ENCODE measurements around the gene LDLRAP1.
A peak's percentile ranks its signal among the peaks of the same experiment; 100 is the strongest.

The LDLRAP1 gene

GRCh38 chr1:25543005-25543424 lies 391 bp upstream of the LDLRAP1 start:
- peaks cover 36% of the 10 kb centered on the region for H3K4me1 Mint-ChIP-seq (ENCODE audit: low read depth)
- intact Hi-C loops (cut with micrococcal nuclease), result loop anchor here (10.0 kb wide), 1 partner anchor 72 kb away; the partner anchor contains the start of gene MAN1C1
- H3K27ac Mint-ChIP-seq, result peak overlapping the region; percentile 71
- no peaks in the 10 kb centered on the region for H3K36me3 Mint-ChIP-seq (ENCODE audit: low read depth)
- H3K9me3 Mint-ChIP-seq, result no peaks in the 10 kb centered on the region
- H3K4me3 Mint-ChIP-seq, result peak overlapping the region; percentile 63
- peaks cover 11% of the 10 kb centered on the region for H3K27me3 Mint-ChIP-seq

GRCh38 chr1:25544243-25544764 lies 898 bp downstream of the LDLRAP1 start:
- peak overlapping the region; percentile 63 for H3K4me3 Mint-ChIP-seq
- H3K36me3 Mint-ChIP-seq (ENCODE audit: low read depth), result no peaks in the 10 kb centered on the region
- peak overlapping the region; percentile 71 for H3K27ac Mint-ChIP-seq
- H3K9me3 Mint-ChIP-seq, result no peaks in the 10 kb centered on the region
- peaks cover 11% of the 10 kb centered on the region for H3K27me3 Mint-ChIP-seq
- H3K4me1 Mint-ChIP-seq (ENCODE audit: low read depth), result peaks cover 36% of the 10 kb centered on the region
- intact Hi-C loops (cut with micrococcal nuclease), result loop anchor here (10.0 kb wide), 1 partner anchor 70 kb away; the partner anchor contains the start of gene MAN1C1

- intact Hi-C loops (cut with micrococcal nuclease), result loop anchor here (10.0 kb wide), 1 partner anchor 70 kb away; the partner anchor contains the start of gene MAN1C1
Observed at GRCh38 chr1:25544819-25545218, 1.4 kb downstream of the LDLRAP1 start.

GRCh38 chr1:25545767-25546166 lies 2.4 kb downstream of the LDLRAP1 start:
- peaks cover 11% of the 10 kb centered on the region for H3K27me3 Mint-ChIP-seq
- peaks cover 51% of the 10 kb centered on the region for H3K4me1 Mint-ChIP-seq (ENCODE audit: low read depth)
- no peak overlapping the region for H3K27ac Mint-ChIP-seq
- H3K36me3 Mint-ChIP-seq (ENCODE audit: low read depth), result no peaks in the 10 kb centered on the region
- H3K4me3 Mint-ChIP-seq, result no peak overlapping the region
- no peaks in the 10 kb centered on the region for H3K9me3 Mint-ChIP-seq
- intact Hi-C loops (cut with micrococcal nuclease), result loop anchor here (10.0 kb wide), 1 partner anchor 69 kb away; the partner anchor contains the start of gene MAN1C1

More at GRCh38 chr1:25544819-25545218, 1.4 kb downstream of the LDLRAP1 start:
- peak overlapping the region; percentile 63 for H3K4me3 Mint-ChIP-seq
- no peaks in the 10 kb centered on the region for H3K36me3 Mint-ChIP-seq (ENCODE audit: low read depth)
- H3K27me3 Mint-ChIP-seq, result peaks cover 11% of the 10 kb centered on the region
- peak overlapping the region; percentile 71 for H3K27ac Mint-ChIP-seq
- no peaks in the 10 kb centered on the region for H3K9me3 Mint-ChIP-seq
- H3K4me1 Mint-ChIP-seq (ENCODE audit: low read depth), result peaks cover 41% of the 10 kb centered on the region

GRCh38 chr1:25546193-25546592 lies 2.8 kb downstream of the LDLRAP1 start:
- H3K9me3 Mint-ChIP-seq, result no peaks in the 10 kb centered on the region
- H3K27ac Mint-ChIP-seq, result no peak overlapping the region
- H3K4me3 Mint-ChIP-seq, result no peak overlapping the region
- H3K36me3 Mint-ChIP-seq (ENCODE audit: low read depth), result no peaks in the 10 kb centered on the region
- H3K27me3 Mint-ChIP-seq, result peaks cover 11% of the 10 kb centered on the region
- intact Hi-C loops (cut with micrococcal nuclease), result loop anchor here (10.0 kb wide), 1 partner anchor 69 kb away; the partner anchor contains the start of gene MAN1C1
- peaks cover 55% of the 10 kb centered on the region for H3K4me1 Mint-ChIP-seq (ENCODE audit: low read depth)

- no peak overlapping the region for H3K27ac Mint-ChIP-seq
- no peaks in the 10 kb centered on the region for H3K9me3 Mint-ChIP-seq
- H3K4me1 Mint-ChIP-seq (ENCODE audit: low read depth), result peaks cover 73% of the 10 kb centered on the region
- no peaks in the 10 kb centered on the region for H3K36me3 Mint-ChIP-seq (ENCODE audit: low read depth)
- no peak overlapping the region for H3K4me3 Mint-ChIP-seq
- H3K27me3 Mint-ChIP-seq, result peaks cover 6% of the 10 kb centered on the region
- intact Hi-C loops (cut with micrococcal nuclease), result loop anchor here (10.0 kb wide), 1 partner anchor 66 kb away; the partner anchor contains the start of gene MAN1C1
Observed at GRCh38 chr1:25548601-25549000, 5.2 kb downstream of the LDLRAP1 start.

GRCh38 chr1:25549273-25550154 lies 6.1 kb downstream of the LDLRAP1 start:
- Mint-ChIP-seq H3K36me3 (ENCODE audit: low read depth) (peaks cover 2% of the 10 kb centered on the region), H3K27me3 (peaks cover 4% of the 10 kb centered on the region), H3K27ac (peak overlapping the region; percentile 67), H3K4me3 (peak overlapping the region; percentile 33), H3K4me1 (ENCODE audit: low read depth) (peaks cover 78% of the 10 kb centered on the region), H3K9me3 (no peaks in the 10 kb centered on the region)
- intact Hi-C loops (cut with micrococcal nuclease), result loop anchor here (10.0 kb wide), 1 partner anchor 65 kb away; the partner anchor contains the start of gene MAN1C1

GRCh38 chr1:25550155-25550506 lies 6.7 kb downstream of the LDLRAP1 start:
- peaks cover 7% of the 10 kb centered on the region for H3K36me3 Mint-ChIP-seq (ENCODE audit: low read depth)
- no peak overlapping the region for H3K4me3 Mint-ChIP-seq
- no peaks in the 10 kb centered on the region for H3K9me3 Mint-ChIP-seq
- no peaks in the 10 kb centered on the region for H3K27me3 Mint-ChIP-seq
- intact Hi-C loops (cut with micrococcal nuclease), result no loop called here
- H3K4me1 Mint-ChIP-seq (ENCODE audit: low read depth), result peaks cover 74% of the 10 kb centered on the region
- H3K27ac Mint-ChIP-seq, result peak overlapping the region; percentile 67

- Mint-ChIP-seq H3K36me3 (ENCODE audit: low read depth) (peaks cover 7% of the 10 kb centered on the region), H3K27me3 (no peaks in the 10 kb centered on the region), H3K4me1 (ENCODE audit: low read depth) (peaks cover 73% of the 10 kb centered on the region), H3K27ac (peak overlapping the region; percentile 67), H3K4me3 (no peak overlapping the region), H3K9me3 (no peaks in the 10 kb centered on the region)
- intact Hi-C loops (cut with micrococcal nuclease), result no loop called here
Observed at GRCh38 chr1:25550683-25551310, 7.4 kb downstream of the LDLRAP1 start.

GRCh38 chr1:25553749-25554429 lies 10.5 kb downstream of the LDLRAP1 start:
- H3K36me3 Mint-ChIP-seq (ENCODE audit: low read depth), result peaks cover 14% of the 10 kb centered on the region
- no peak overlapping the region for H3K27ac Mint-ChIP-seq
- peaks cover 74% of the 10 kb centered on the region for H3K4me1 Mint-ChIP-seq (ENCODE audit: low read depth)
- intact Hi-C loops (cut with micrococcal nuclease), result no loop called here
- no peaks in the 10 kb centered on the region for H3K9me3 Mint-ChIP-seq
- H3K27me3 Mint-ChIP-seq, result no peaks in the 10 kb centered on the region
- no peak overlapping the region for H3K4me3 Mint-ChIP-seq

GRCh38 chr1:25554430-25554780 lies 11.0 kb downstream of the LDLRAP1 start:
- no peaks in the 10 kb centered on the region for H3K9me3 Mint-ChIP-seq
- no peak overlapping the region for H3K27ac Mint-ChIP-seq
- no peaks in the 10 kb centered on the region for H3K27me3 Mint-ChIP-seq
- intact Hi-C loops (cut with micrococcal nuclease), result no loop called here
- peaks cover 72% of the 10 kb centered on the region for H3K4me1 Mint-ChIP-seq (ENCODE audit: low read depth)
- H3K36me3 Mint-ChIP-seq (ENCODE audit: low read depth), result peaks cover 19% of the 10 kb centered on the region
- no peak overlapping the region for H3K4me3 Mint-ChIP-seq

- peaks cover 72% of the 10 kb centered on the region for H3K4me1 Mint-ChIP-seq (ENCODE audit: low read depth)
- H3K36me3 Mint-ChIP-seq (ENCODE audit: low read depth), result peaks cover 19% of the 10 kb centered on the region
- intact Hi-C loops (cut with micrococcal nuclease), result no loop called here
- no peaks in the 10 kb centered on the region for H3K9me3 Mint-ChIP-seq
- no peak overlapping the region for H3K4me3 Mint-ChIP-seq
- H3K27ac Mint-ChIP-seq, result no peak overlapping the region
- H3K27me3 Mint-ChIP-seq, result no peaks in the 10 kb centered on the region
Observed at GRCh38 chr1:25554886-25555752, 11.7 kb downstream of the LDLRAP1 start.

- H3K9me3 Mint-ChIP-seq, result no peaks in the 10 kb centered on the region
- intact Hi-C loops (cut with micrococcal nuclease), result no loop called here
- H3K4me1 Mint-ChIP-seq (ENCODE audit: low read depth), result peaks cover 72% of the 10 kb centered on the region
- no peaks in the 10 kb centered on the region for H3K27me3 Mint-ChIP-seq
- H3K27ac Mint-ChIP-seq, result no peak overlapping the region
- H3K4me3 Mint-ChIP-seq, result no peak overlapping the region
- H3K36me3 Mint-ChIP-seq (ENCODE audit: low read depth), result peaks cover 19% of the 10 kb centered on the region
Observed at GRCh38 chr1:25555753-25556092, 12.3 kb downstream of the LDLRAP1 start.

All from dendritic cell treated with granulocyte-macrophage colony-stimulating factor and Interleukin-4, amounts not matched to agents 40 ng/mL and 50 ng/mL, for 4 days (primary cell).